ENCODE results near the gene DDX1. TPM values are rescaled to one million over a fixed set of nuclear protein-coding genes. Genes with fewer than 3 reads are reported as not detected.

Gene DDX1
- total RNA-seq, 1 experiment from 2014 or later = 115 TPM

- TF ChIP-seq ERG (CRISPR knock-in tag; IDR thresholded peaks at IDR 0.05) (no peak), ZNF263 (CRISPR knock-in tag; IDR thresholded peaks at IDR 0.05; ENCODE audit: low read depth) (no peak), SP1 (CRISPR knock-in tag; conservative IDR thresholded peaks at IDR 0.05) (no peak), AFF4 (CRISPR knock-in tag; IDR thresholded peaks at IDR 0.05; ENCODE audit: borderline replicate concordance) (no peak), ARID4B (CRISPR knock-in tag; IDR thresholded peaks at IDR 0.05; ENCODE audit: borderline replicate concordance) (no peak), ZNF317 (CRISPR knock-in tag; IDR thresholded peaks at IDR 0.05; ENCODE audit: borderline replicate concordance, low read depth) (no peak), MLX (CRISPR knock-in tag; IDR thresholded peaks at IDR 0.05) (no peak), NFE2L1 (CRISPR knock-in tag; IDR thresholded peaks at IDR 0.05) (no peak), USF2 (CRISPR knock-in tag; IDR thresholded peaks at IDR 0.05) (no peak), NR1H2 (CRISPR knock-in tag; IDR thresholded peaks at IDR 0.05) (no peak), ATF2 (CRISPR knock-in tag; IDR thresholded peaks at IDR 0.05; ENCODE audit: borderline replicate concordance, low read depth) (no peak), SOX15 (CRISPR knock-in tag; IDR thresholded peaks at IDR 0.05) (no peak), MAX (CRISPR knock-in tag; IDR thresholded peaks at IDR 0.05) (no peak), E2F5 (CRISPR knock-in tag; IDR thresholded peaks at IDR 0.05) (no peak)
- ATAC-seq (no peak), DNase-seq (ENCODE audit: low spot score) (no peak)
- Mint-ChIP-seq H3K4me1 (peaks cover 7% of the 10 kb centered on the region), H3K27me3 (ENCODE audit: low read depth) (no peaks in the 10 kb centered on the region; the same call in 1 of the 2 replicates), H3K36me3 (peaks cover 10% of the 10 kb centered on the region), H3K4me3 (no peak overlapping the region), H3K27ac (no peak overlapping the region), H3K9me3 (peaks cover 24% of the 10 kb centered on the region)
- ChIA-PET CTCF (no interaction called here), POLR2A (interaction anchor here (0.6 kb wide), 1 partner anchor 844 kb away, joined by 3 read pairs; no protein-coding TSS in a partner anchor)
Measured at GRCh38 chr2:15674637-15675455, 83.2 kb downstream of the DDX1 start.

Measured in WTC11 (cell line).